Cardiac fibroblast (primary cell): Measurements from ENCODE around the gene RBM42.

ENCODE experiments used
- DNase-seq, 2 donors: peaks; one replicate each; pipeline versions ENCODE4 v3.0.0 to v3.0.0-alpha.2; 2010; ENCODE audit warnings: low read depth in 2 of 2
- H3K4me3 ChIP-seq, 2 donors: replicated peaks in 1 of 2; 1 replicate in 1 of 2; 2 replicates in 1 of 2; pipeline ENCODE4 v1.5.1; 2011; ENCODE audit warnings: low read depth in 2 of 2, low read length in 2 of 2, mild to moderate bottlenecking in 2 of 2, moderate library complexity in 1 of 2
- TF ChIP-seq, protein P1 (sequence below): IDR thresholded peaks from one replicate; pipeline ENCODE4 v1.5.1; 2011; ENCODE audit warnings: low read depth, mild to moderate bottlenecking, low read length, inconsistent platforms

The RBM42 gene

DNA sequence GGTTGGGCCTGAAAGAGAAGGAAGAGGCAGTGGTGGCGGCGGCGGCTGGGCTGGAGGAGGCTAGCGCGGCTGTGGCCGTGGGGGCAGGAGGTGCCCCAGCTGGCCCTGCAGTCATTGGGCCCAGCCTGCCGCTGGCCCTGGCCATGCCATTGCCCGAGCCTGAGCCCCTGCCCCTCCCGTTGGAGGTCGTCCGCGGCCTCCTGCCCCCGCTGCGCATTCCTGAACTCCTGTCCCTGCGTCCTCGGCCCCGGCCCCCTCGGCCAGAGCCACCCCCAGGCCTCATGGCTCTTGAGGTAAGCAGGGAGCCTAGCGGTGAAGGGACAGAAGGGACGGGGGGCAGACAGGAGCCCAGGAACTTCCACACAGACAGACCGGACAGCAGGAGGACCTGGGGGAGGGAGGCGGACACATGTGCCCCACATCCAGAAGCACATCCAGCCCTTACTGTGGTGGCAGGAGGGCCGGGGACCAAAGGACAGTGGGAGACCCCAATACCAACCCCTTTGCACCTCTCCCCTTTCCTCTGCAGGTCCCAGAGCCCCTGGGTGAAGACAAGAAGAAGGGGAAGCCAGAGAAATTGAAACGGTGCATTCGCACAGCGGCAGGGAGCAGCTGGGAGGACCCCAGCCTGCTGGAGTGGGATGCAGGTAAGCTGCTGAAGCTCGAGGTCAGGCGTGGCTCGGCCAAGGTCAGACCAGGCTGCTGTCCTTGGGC lies 5.0 kb downstream of the RBM42 start:
- TF ChIP-seq, protein P1, sequence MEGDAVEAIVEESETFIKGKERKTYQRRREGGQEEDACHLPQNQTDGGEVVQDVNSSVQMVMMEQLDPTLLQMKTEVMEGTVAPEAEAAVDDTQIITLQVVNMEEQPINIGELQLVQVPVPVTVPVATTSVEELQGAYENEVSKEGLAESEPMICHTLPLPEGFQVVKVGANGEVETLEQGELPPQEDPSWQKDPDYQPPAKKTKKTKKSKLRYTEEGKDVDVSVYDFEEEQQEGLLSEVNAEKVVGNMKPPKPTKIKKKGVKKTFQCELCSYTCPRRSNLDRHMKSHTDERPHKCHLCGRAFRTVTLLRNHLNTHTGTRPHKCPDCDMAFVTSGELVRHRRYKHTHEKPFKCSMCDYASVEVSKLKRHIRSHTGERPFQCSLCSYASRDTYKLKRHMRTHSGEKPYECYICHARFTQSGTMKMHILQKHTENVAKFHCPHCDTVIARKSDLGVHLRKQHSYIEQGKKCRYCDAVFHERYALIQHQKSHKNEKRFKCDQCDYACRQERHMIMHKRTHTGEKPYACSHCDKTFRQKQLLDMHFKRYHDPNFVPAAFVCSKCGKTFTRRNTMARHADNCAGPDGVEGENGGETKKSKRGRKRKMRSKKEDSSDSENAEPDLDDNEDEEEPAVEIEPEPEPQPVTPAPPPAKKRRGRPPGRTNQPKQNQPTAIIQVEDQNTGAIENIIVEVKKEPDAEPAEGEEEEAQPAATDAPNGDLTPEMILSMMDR: no peak

DNA sequence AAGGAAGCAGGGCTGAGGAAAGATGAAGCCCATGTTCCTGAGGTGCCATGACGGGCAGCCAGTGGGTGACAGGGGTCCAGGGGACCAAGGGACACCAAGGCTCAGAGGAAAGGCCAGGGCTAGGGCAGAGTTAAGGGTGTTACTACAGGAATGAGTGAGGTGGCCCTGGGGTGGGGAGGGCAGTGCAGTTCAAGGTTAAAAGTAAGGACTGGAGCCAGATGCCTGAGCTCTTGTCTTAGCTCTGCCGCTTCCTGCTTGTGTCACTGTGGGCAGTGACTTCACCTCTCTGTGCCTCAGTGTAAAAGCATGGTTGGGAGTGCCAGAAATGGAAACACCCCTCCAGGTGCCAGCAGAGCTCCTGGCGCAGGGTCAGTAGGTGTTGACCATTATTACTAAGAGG lies 7.8 kb downstream of the RBM42 start:
- TF ChIP-seq, protein P1: no peak
- H3K4me3 ChIP-seq: no peak overlapping the region
- DNase-seq: no peak

More for the DNA sequence above, 5.0 kb downstream of the RBM42 start:
- no peak overlapping the region for H3K4me3 ChIP-seq
- no peak for DNase-seq

DNA sequence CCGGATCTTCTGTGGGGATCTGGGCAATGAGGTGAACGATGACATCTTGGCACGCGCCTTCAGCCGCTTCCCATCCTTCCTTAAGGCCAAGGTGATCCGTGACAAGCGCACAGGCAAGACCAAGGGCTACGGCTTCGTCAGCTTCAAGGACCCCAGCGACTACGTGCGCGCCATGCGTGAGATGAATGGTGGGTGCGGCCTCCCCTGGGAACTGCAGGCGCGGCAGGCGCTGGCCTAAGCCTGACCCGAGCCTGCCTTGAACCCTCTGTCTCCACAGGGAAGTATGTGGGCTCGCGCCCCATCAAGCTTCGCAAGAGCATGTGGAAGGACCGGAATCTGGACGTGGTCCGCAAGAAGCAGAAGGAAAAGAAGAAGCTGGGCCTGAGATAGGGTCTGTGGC lies 8.3 kb downstream of the RBM42 start:
- no peak for DNase-seq
- H3K4me3 ChIP-seq: no peak overlapping the region

DNA sequence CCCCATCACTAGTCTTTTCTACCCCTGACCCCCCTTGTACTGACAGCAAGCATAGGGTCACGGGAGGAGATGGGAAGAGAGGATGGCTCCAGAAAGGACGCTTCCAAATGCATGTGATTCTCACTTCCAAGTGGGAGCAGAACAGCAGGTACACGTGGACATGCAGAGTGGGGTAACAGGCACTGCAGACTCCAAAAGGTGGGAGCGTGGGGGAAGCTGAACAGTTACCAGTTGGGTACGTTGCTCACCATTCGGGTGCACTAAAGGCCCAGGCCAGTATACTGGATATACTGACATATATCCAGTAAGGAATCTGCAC lies 10.4 kb downstream of the RBM42 start:
- TF ChIP-seq, protein P1: no peak
- H3K4me3 ChIP-seq: no peak overlapping the region
- no peak for DNase-seq

More for the DNA sequence above, 8.3 kb downstream of the RBM42 start:
- TF ChIP-seq, protein P1: no peak

DNA sequence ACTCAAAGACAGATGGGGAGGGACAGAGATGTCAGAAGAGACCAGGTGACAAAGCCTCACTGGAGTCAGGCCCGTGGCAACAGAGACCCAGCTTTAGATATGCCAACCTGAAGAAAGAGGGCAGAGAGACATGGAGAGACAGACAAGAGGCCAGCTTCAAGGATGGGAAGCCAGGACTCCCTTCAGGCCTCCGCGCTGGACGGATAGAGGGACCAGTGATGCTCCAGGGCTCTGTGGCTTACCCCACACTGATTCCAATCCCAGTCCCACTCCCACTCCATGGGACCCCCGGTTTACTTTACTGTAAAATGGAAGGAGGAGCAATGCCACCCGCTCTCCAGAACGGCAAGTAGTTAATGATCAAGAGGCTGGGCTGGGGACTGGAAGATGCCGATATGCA lies 11.0 kb downstream of the RBM42 start:
- DNase-seq: no peak
- no peak overlapping the region for H3K4me3 ChIP-seq
- TF ChIP-seq, protein P1: no peak

DNA sequence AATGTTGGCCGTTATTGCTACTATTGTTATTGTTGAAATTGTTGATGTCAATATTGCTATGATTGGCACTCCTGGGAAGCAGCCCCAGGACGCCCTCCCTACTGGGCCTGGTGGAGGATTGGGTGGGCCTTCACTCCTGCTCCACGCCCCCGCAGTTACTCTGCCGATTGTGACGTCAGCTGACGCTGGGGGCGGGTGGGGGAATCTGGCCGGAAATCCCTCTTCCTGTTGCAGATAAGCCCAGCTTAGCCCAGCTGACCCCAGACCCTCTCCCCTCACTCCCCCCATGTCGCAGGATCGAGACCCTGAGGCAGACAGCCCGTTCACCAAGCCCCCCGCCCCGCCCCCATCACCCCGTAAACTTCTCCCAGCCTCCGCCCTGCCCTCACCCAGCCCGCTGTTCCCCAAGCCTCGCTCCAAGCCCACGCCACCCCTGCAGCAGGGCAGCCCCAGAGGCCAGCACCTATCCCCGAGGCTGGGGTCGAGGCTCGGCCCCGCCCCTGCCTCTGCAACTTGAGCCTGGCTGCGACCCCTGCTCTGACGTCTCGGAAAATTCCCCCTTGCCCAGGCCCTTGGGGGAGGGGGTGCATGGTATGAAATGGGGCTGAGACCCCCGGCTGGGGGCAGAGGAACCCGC lies 12.8 kb downstream of the RBM42 start, which contains the start of gene ETV2:
TSS of gene ETV2 (plus strand) at position 231 of the 637 bp plus-strand sequence. CDS start 716 bp downstream, outside the sequence.
- H3K4me3 ChIP-seq: no peak within 1 kb of the TSS
- peak; percentile 25 to 61 for DNase-seq

More for the DNA sequence above, 12.8 kb downstream of the RBM42 start, which contains the start of gene ETV2:
- TF ChIP-seq, protein P1: no peak
